VCaP (cell line): ENCODE measurements around the gene PLA2G2C.
A peak's percentile ranks its signal among the peaks of the same experiment; 100 is the strongest.

Experiments used
- H3K27ac ChIP-seq: fragments of 450-650 bp; 2 replicates; pipeline ENCODE4 v1.5.1; 2017
- CTCF ChIP-seq: fragments of 450-650 bp; conservative IDR thresholded peaks from 2 replicates; pipeline ENCODE4 v1.5.1; 2017; ENCODE audit warnings: mild to moderate bottlenecking, moderate library complexity

The PLA2G2C gene

GRCh38 chr1:20194757-20195461, 8.6 kb upstream of the PLA2G2C start:
- H3K27ac ChIP-seq: no peak overlapping the region
- TF ChIP-seq CTCF: peak; percentile 87

GRCh38 chr1:20194224-20194623, 7.9 kb upstream of the PLA2G2C start:
- H3K27ac ChIP-seq: no peak overlapping the region

GRCh38 chr1:20192871-20193411, 6.6 kb upstream of the PLA2G2C start:
- TF ChIP-seq CTCF: no peak
- no peak overlapping the region for H3K27ac ChIP-seq

More at GRCh38 chr1:20194224-20194623, 7.9 kb upstream of the PLA2G2C start:
- no peak for TF ChIP-seq CTCF

- no peak for TF ChIP-seq CTCF
- no peak overlapping the region for H3K27ac ChIP-seq
Observed at GRCh38 chr1:20192364-20192763, 6.0 kb upstream of the PLA2G2C start.

GRCh38 chr1:20191266-20191825, 5.0 kb upstream of the PLA2G2C start:
- TF ChIP-seq CTCF: no peak
- no peak overlapping the region for H3K27ac ChIP-seq

- H3K27ac ChIP-seq: no peak overlapping the region
- TF ChIP-seq CTCF: no peak
Observed at GRCh38 chr1:20190256-20191160, 4.2 kb upstream of the PLA2G2C start.

- H3K27ac ChIP-seq: no peak overlapping the region
- TF ChIP-seq CTCF: no peak
Observed at GRCh38 chr1:20189664-20190063, 3.3 kb upstream of the PLA2G2C start.
